ENCODE data around the gene GNB1L. TPM values are rescaled to one million over a fixed set of nuclear protein-coding genes. Genes with fewer than 3 reads are reported as not detected.
"Not testable (repeated sequence)": the region's sequence is repeated elsewhere in the genome, so short reads cannot be mapped to it uniquely, and the experiment has no call there.

The GNB1L gene
- total RNA-seq, 1 donor from 2014 or later = 2.9 TPM

GRCh38 chr22:19890502-19891316 is 36.0 kb upstream of the GNB1L start:
- DNase-seq (ENCODE audit: low spot score in 2 of 2) (no peak), FAIRE-seq (no peak)

- FAIRE-seq = no peak
Observed at GRCh38 chr22:19889951-19890350, 35.3 kb upstream of the GNB1L start.

GRCh38 chr22:19888131-19888746 is 33.6 kb upstream of the GNB1L start:
- DNase-seq (ENCODE audit: low spot score in 2 of 2) = no peak
- FAIRE-seq = no peak

More at GRCh38 chr22:19889951-19890350, 35.3 kb upstream of the GNB1L start:
- no peak for DNase-seq (ENCODE audit: low spot score in 2 of 2)

GRCh38 chr22:19887256-19887985 is 32.7 kb upstream of the GNB1L start:
- no peak for FAIRE-seq
- DNase-seq (ENCODE audit: low spot score in 2 of 2) = no peak

- FAIRE-seq (no peak), DNase-seq (ENCODE audit: low spot score in 2 of 2) (no peak)
Observed at GRCh38 chr22:19886605-19887255, 32.1 kb upstream of the GNB1L start.

GRCh38 chr22:19885841-19886592 is 31.3 kb upstream of the GNB1L start:
- no peak for FAIRE-seq
- DNase-seq (ENCODE audit: low spot score in 2 of 2) = no peak

GRCh38 chr22:19884954-19885751 is 30.5 kb upstream of the GNB1L start:
- FAIRE-seq (no peak), DNase-seq (ENCODE audit: low spot score in 2 of 2) (no peak)

- FAIRE-seq = no peak
- DNase-seq (ENCODE audit: low spot score in 2 of 2) = no peak
Observed at GRCh38 chr22:19884161-19884953, 29.7 kb upstream of the GNB1L start.

- not testable (repeated sequence) for FAIRE-seq; DNase-seq (ENCODE audit: low spot score in 2 of 2)
Observed at GRCh38 chr22:19883446-19883845, 28.8 kb upstream of the GNB1L start.

- no peak for DNase-seq (ENCODE audit: low spot score in 2 of 2)
- no peak for FAIRE-seq
Observed at GRCh38 chr22:19882446-19883381, 28.0 kb upstream of the GNB1L start.

- DNase-seq (ENCODE audit: low spot score in 2 of 2) = peak in 1 of 2 donors; percentile 69
- FAIRE-seq = no peak
Observed at GRCh38 chr22:19880786-19881569, 26.3 kb upstream of the GNB1L start.

GRCh38 chr22:19879992-19880785 is 25.5 kb upstream of the GNB1L start:
- FAIRE-seq (no peak), DNase-seq (ENCODE audit: low spot score in 2 of 2) (no peak)

- FAIRE-seq (no peak), DNase-seq (ENCODE audit: low spot score in 2 of 2) (no peak)
Observed at GRCh38 chr22:19879643-19879991, 24.9 kb upstream of the GNB1L start.

GRCh38 chr22:19879246-19879570 is 24.5 kb upstream of the GNB1L start:
- no peak for DNase-seq (ENCODE audit: low spot score in 2 of 2)
- no peak for FAIRE-seq

GRCh38 chr22:19878461-19879245 is 24.0 kb upstream of the GNB1L start:
- no peak for FAIRE-seq
- DNase-seq (ENCODE audit: low spot score in 2 of 2) = no peak

All from frontal cortex (tissue), 4 donors.